T-cell (primary cell): ENCODE data around the gene APOLD1. TPM values are rescaled to one million over a fixed set of nuclear protein-coding genes. Genes with fewer than 3 reads are reported as not detected.

Source experiments
- ATAC-seq, 4 experiments: fragments of 200-7000 bp in 3 of 4; fragments of 150-1000 bp in 1 of 4; cut with Tn5 transposase; replicated peaks in 1 of 4; 1 replicate in 3 of 4; 2 replicates in 1 of 4; pipeline ENCODE4 v1.10.0; 2021; ENCODE audit warnings: moderate library complexity in 3 of 4, mild to moderate bottlenecking in 2 of 4, moderate number of reproducible peaks in 1 of 4
- CTCF ChIA-PET, 2 donors: fragments of 300-600 bp; sonication (Branson Sonifier 250); formaldehyde crosslinking; loops; one replicate each; lab custom pipeline; 2022; ENCODE audit warnings: antibody characterized with exemption in 2 of 2; lab: Charles Lee
- POLR2A ChIA-PET, 2 donors: fragments of 300-600 bp; sonication (Branson Sonifier 250); formaldehyde crosslinking; loops; one replicate each; lab custom pipeline; 2022; ENCODE audit warnings: antibody characterized with exemption in 2 of 2; lab: Charles Lee
- DNase-seq, 35 experiments: peaks; one replicate each; pipeline versions ENCODE4 v3.0.0 to v3.0.0-alpha.2; 2013 to 2023
- H3K27ac ChIP-seq: one replicate; pipeline ENCODE4 v1.5.1; 2013; ENCODE audit warnings: low read length
- H3K27me3 ChIP-seq, 2 experiments: replicated peaks in 1 of 2; 1 replicate in 1 of 2; 2 replicates in 1 of 2; pipeline versions ENCODE4 v1.6.1 to v1.7.0; 2013; ENCODE audit warnings: low read length in 1 of 2, mixed read lengths in 1 of 2; ENCODE audit not compliant: control insufficient read depth in 2 of 2, insufficient read depth in 2 of 2; ENCODE audit errors: extremely low read depth in 1 of 2
- H3K36me3 ChIP-seq, 2 donors: 1 replicate in 1 of 2; 2 replicates in 1 of 2; pipeline versions ENCODE4 v1.6.1 to v1.7.0; 2013; ENCODE audit warnings: low read length in 1 of 2; ENCODE audit not compliant: control insufficient read depth in 2 of 2, insufficient read depth in 1 of 2; ENCODE audit errors: extremely low read depth in 1 of 2
- H3K4me1 ChIP-seq, 2 experiments: 1 replicate in 1 of 2; 2 replicates in 1 of 2; pipeline versions ENCODE4 v1.6.1 to v1.7.0; 2013; ENCODE audit warnings: low read length in 2 of 2, mixed read lengths in 1 of 2; ENCODE audit not compliant: insufficient read depth in 2 of 2, control insufficient read depth in 1 of 2; ENCODE audit errors: extremely low read depth in 1 of 2
- H3K4me3 ChIP-seq, 2 donors: 1 replicate in 1 of 2; 2 replicates in 1 of 2; pipeline versions ENCODE4 v1.5.1 to v1.7.0; 2013; ENCODE audit warnings: mild to moderate bottlenecking in 2 of 2, low read length in 1 of 2, moderate library complexity in 1 of 2; ENCODE audit not compliant: control insufficient read depth in 1 of 2; ENCODE audit errors: extremely low read depth in 1 of 2
- H3K9me3 ChIP-seq: 2 replicates; pipeline ENCODE4 v1.7.0; 2013
- H3K27ac Mint-ChIP-seq, 2 donors: one replicate each; pipeline ENCODE4 v1.8.0; 2020 to 2021; ENCODE audit warnings: mild to moderate bottlenecking in 2 of 2, mixed read lengths in 2 of 2
- H3K27me3 Mint-ChIP-seq, 2 donors: one replicate each; pipeline ENCODE4 v1.8.0; 2021 to 2022; ENCODE audit warnings: mixed read lengths in 2 of 2
- H3K36me3 Mint-ChIP-seq: one replicate; pipeline ENCODE4 v1.8.0; 2021; ENCODE audit warnings: mixed read lengths
- H3K4me1 Mint-ChIP-seq, 3 donors: one replicate each; pipeline ENCODE4 v1.8.0; 2020 to 2022; ENCODE audit warnings: mixed read lengths in 3 of 3, mild to moderate bottlenecking in 1 of 3
- H3K4me3 Mint-ChIP-seq, 3 donors: one replicate each; pipeline ENCODE4 v1.8.0; 2020 to 2022; ENCODE audit warnings: mild to moderate bottlenecking in 3 of 3, mixed read lengths in 3 of 3, moderate library complexity in 3 of 3
- H3K9me3 Mint-ChIP-seq, 3 donors: one replicate each; pipeline ENCODE4 v1.8.0; 2020 to 2022; ENCODE audit warnings: mixed read lengths in 3 of 3
- WGBS: methylation state at CpG from one replicate; pipeline ENCODE4 v1.1.5; 2013; ENCODE audit warnings: missing lambda C conversion rate; ENCODE audit not compliant: insufficient coverage; 5-methylcytosine and 5-hydroxymethylcytosine counted together
- total RNA-seq, 35 experiments: library from RNA in 6 of 35; stranded (reverse) in 6 of 35; fragments of 120-200 nt in 1 of 35; gene quantifications; one replicate each; pipeline versions ENCODE4 v1.2.1 to v1.2.4 and lab custom pipeline; 2013 to 2026

The APOLD1 gene
- total RNA-seq, 5 donors from 2014 or later (not counting 1 experiment from before 2014, with no cell fraction given), result 0.82 to 4.7 (median 3.8) TPM

DNA sequence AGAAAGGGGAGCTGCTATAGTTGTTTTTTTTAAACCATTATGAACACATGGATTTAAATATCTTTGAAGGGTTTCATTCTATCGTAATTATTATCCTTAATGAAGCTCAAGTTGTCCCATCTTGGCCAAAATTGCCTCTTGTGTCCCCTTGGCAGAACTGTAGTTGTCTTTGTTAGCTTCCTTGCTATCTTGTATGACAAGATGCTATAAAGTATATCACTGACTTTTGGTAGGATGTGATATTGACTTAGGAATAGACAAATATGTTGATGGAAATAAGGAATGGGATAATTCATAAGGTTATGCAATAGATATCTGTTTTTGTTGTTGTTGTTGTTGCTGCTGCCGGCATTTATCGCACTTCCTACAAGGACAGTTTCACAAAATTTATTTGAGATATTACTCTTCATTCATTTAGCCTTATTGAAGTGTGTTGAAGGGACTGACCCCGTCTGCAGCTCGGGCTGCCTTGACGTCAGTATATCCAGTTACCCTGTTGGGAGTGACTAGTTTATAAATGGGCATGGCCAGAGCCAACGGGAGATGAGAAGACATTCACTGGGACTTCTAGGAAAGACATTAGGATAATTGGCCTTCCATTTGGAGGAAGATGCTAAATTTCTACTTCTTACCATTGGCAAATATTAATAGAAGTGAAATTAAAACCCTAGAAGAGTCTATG, 26.1 kb upstream of the APOLD1 start:
- Histone ChIP-seq H3K9me3 (no peaks in the 10 kb centered on the region), H3K4me3 (no peak overlapping the region), H3K36me3 (no peaks in the 10 kb centered on the region), H3K4me1 (no peaks in the 10 kb centered on the region), H3K27ac (no peak overlapping the region), H3K27me3 (no peaks in the 10 kb centered on the region)
- ATAC-seq (no peak), DNase-seq (no peak)
- no peaks in the 10 kb centered on the region for H3K27me3 Mint-ChIP-seq
- POLR2A ChIA-PET, result no interaction called here
- 100% methylated on average over 1 of the region's 7 CpGs for WGBS
- CTCF ChIA-PET, result no interaction called here
- no peaks in the 10 kb centered on the region for H3K9me3 Mint-ChIP-seq
- peaks cover 4% of the 10 kb centered on the region for H3K36me3 Mint-ChIP-seq
- H3K4me3 Mint-ChIP-seq, result no peak overlapping the region
- H3K4me1 Mint-ChIP-seq, result no peaks in the 10 kb centered on the region
- H3K27ac Mint-ChIP-seq, result no peak overlapping the region

DNA sequence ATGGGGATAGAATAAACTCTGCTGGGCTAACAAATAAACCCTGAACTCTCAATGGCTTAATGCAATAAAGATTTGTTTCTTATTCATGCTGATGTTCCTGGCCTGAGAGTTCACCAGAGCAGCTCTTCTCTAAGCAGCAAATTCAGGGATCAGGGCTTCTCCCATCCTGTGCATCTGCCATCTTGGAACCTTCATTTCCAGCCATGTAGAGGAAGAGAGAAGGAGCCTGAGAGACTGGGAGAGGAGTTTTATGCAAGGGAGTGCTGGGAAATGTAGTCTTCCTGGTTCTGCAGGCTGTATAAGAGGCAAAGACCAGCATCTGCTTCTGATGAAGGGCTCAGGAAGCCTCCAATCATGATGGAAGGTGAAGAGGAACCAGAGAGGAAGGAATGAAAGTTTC, 20.6 kb upstream of the APOLD1 start:
- ATAC-seq, result no peak
- no peak overlapping the region for H3K27ac Mint-ChIP-seq
- H3K9me3 Mint-ChIP-seq, result peaks cover 0 to 4% (median 3%) of the 10 kb centered on the region in 3 donors
- H3K27me3 Mint-ChIP-seq, result no peaks in the 10 kb centered on the region
- H3K4me1 Mint-ChIP-seq, result peaks cover 0 to 1% (median 0%) of the 10 kb centered on the region in 3 donors
- POLR2A ChIA-PET, result no interaction called here
- no peak for DNase-seq
- Histone ChIP-seq H3K4me1 (no peaks in the 10 kb centered on the region), H3K27me3 (no peaks in the 10 kb centered on the region), H3K9me3 (peaks cover 2% of the 10 kb centered on the region), H3K36me3 (no peaks in the 10 kb centered on the region), H3K27ac (no peak overlapping the region), H3K4me3 (no peak overlapping the region)
- CTCF ChIA-PET, result no interaction called here
- H3K4me3 Mint-ChIP-seq, result no peak overlapping the region
- peaks cover 16% of the 10 kb centered on the region for H3K36me3 Mint-ChIP-seq

GRCh38 chr12:12770262-12770661, 15.2 kb upstream of the APOLD1 start:
- Histone ChIP-seq H3K27me3 (no peaks in the 10 kb centered on the region), H3K4me1 (no peaks in the 10 kb centered on the region), H3K27ac (no peak overlapping the region), H3K36me3 (no peaks in the 10 kb centered on the region), H3K9me3 (peaks cover 2% of the 10 kb centered on the region), H3K4me3 (no peak overlapping the region)
- ChIA-PET CTCF (interaction anchor here in 1 of 2 donors (0.6 kb wide), 2 partner anchors 47 to 450 kb away, joined by 3 to 7 read pairs; no protein-coding TSS in a partner anchor), POLR2A (no interaction called here)
- no peak overlapping the region for H3K4me3 Mint-ChIP-seq
- H3K4me1 Mint-ChIP-seq, result no peaks in the 10 kb centered on the region
- no peak for ATAC-seq
- 100% methylated on average over 1 of the region's 6 CpGs for WGBS
- H3K9me3 Mint-ChIP-seq, result peaks cover 0 to 19% (median 4%) of the 10 kb centered on the region in 3 donors
- peaks cover 13% of the 10 kb centered on the region for H3K36me3 Mint-ChIP-seq
- H3K27ac Mint-ChIP-seq, result no peak overlapping the region
- H3K27me3 Mint-ChIP-seq, result no peaks in the 10 kb centered on the region
- DNase-seq, result no peak

DNA sequence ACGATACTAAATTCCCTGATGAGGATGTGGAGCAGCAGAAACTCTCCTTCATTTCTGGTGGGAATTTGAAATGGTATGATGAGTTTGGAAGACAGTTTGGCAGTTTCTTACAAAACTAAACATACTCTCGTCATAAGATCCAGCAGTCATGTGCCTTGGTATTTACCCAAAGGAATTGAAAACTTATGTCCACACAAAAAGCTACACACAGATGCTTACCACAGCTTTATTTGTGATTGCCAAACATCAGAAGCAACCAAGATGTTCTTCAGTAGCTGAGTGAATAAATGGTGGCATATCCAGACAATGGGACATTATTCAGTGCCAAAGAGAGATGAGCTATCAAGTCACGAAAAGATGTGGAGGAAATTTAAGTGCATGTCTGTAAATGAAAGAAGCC, 10.7 kb upstream of the APOLD1 start:
- 100% methylated on average over 1 of the region's 3 CpGs for WGBS
- Histone ChIP-seq H3K36me3 (no peaks in the 10 kb centered on the region), H3K4me1 (no peaks in the 10 kb centered on the region), H3K27me3 (no peaks in the 10 kb centered on the region), H3K9me3 (no peaks in the 10 kb centered on the region), H3K4me3 (no peak overlapping the region), H3K27ac (no peak overlapping the region)
- ATAC-seq (no peak), DNase-seq (no peak)
- Mint-ChIP-seq H3K4me1 (no peaks in the 10 kb centered on the region), H3K27me3 (no peaks in the 10 kb centered on the region), H3K4me3 (no peak overlapping the region), H3K9me3 (peaks cover 0 to 17% (median 0%) of the 10 kb centered on the region in 3 donors), H3K36me3 (peaks cover 5% of the 10 kb centered on the region), H3K27ac (no peak overlapping the region)
- POLR2A ChIA-PET, result no interaction called here
- CTCF ChIA-PET, result no interaction called here

DNA sequence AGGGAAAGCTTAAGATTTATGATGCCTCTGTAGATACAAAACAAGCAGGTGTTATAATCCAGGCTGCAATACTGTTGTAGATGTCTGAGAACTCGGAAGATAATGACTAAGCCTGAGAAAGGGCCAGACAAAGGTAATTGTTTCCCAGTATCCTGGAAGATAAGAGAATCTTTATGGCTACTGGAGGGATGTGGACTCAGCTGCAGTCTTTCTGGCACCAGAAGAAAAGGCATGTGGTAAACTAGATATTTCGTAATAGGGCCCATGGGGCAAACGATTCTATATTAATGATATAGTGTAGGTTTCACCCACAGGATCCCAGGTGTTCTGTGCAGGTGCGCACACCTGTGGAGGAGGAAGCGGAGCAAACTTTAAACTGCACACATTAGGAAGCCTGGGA, 9.2 kb upstream of the APOLD1 start:
- CTCF ChIA-PET, result interaction anchor here in 1 of 2 donors (0.6 to 0.8 kb wide), 2 partner anchors 177 to 343 kb away, joined by 3 to 8 read pairs; no protein-coding TSS in a partner anchor
- Histone ChIP-seq H3K27me3 (no peaks in the 10 kb centered on the region), H3K27ac (no peak overlapping the region), H3K36me3 (no peaks in the 10 kb centered on the region), H3K4me3 (no peak overlapping the region), H3K9me3 (no peaks in the 10 kb centered on the region), H3K4me1 (no peaks in the 10 kb centered on the region)
- POLR2A ChIA-PET, result no interaction called here
- no peaks in the 10 kb centered on the region for H3K4me1 Mint-ChIP-seq
- H3K27ac Mint-ChIP-seq, result no peak overlapping the region
- no peak overlapping the region for H3K4me3 Mint-ChIP-seq
- H3K36me3 Mint-ChIP-seq, result peaks cover 3% of the 10 kb centered on the region
- H3K9me3 Mint-ChIP-seq, result peaks cover 0 to 11% (median 0%) of the 10 kb centered on the region in 3 donors
- no peak for ATAC-seq
- WGBS, result 64% methylated on average over 5 of the region's 5 CpGs
- H3K27me3 Mint-ChIP-seq, result no peaks in the 10 kb centered on the region
- no peak for DNase-seq

DNA sequence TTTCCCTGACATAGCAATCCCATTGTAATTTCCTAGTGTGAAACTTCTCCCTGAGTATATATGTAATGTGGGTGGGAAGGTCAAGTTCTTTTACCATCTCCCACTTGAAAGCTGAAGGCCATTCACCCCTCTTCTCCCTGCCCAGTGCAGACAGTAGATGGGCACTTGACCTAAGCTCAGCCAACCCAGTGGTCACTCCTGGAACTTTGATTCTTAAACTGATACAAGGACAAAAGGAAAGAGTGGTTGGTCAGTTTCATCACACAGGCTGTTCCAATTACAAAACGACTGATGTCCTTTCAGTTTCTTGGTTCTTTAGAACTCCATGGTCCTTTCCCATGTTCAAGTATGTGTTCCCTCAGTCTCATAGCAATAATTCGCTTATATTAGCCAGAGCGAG, 8.4 kb upstream of the APOLD1 start:
- ChIA-PET CTCF (no interaction called here), POLR2A (interaction anchor here in 1 of 2 donors (0.5 kb wide), 1 partner anchor 426 kb away, joined by 3 read pairs; no protein-coding TSS in a partner anchor)
- Histone ChIP-seq H3K4me1 (no peaks in the 10 kb centered on the region), H3K36me3 (no peaks in the 10 kb centered on the region), H3K27me3 (no peaks in the 10 kb centered on the region), H3K4me3 (no peak overlapping the region), H3K27ac (no peak overlapping the region), H3K9me3 (no peaks in the 10 kb centered on the region)
- Mint-ChIP-seq H3K4me1 (no peaks in the 10 kb centered on the region), H3K36me3 (peaks cover 3% of the 10 kb centered on the region), H3K27ac (no peak overlapping the region), H3K4me3 (no peak overlapping the region), H3K27me3 (no peaks in the 10 kb centered on the region), H3K9me3 (peaks cover 0 to 8% (median 0%) of the 10 kb centered on the region in 3 donors)
- ATAC-seq (no peak), DNase-seq (no peak)
- WGBS, result no CpG with 5 or more reads among the region's 3 CpGs
